Activated naive CD8-positive, alpha-beta T cell treated with anti-CD3 and anti-CD28 coated beads, Interleukin-2, amount 10 ng/mL, durations not matched to agents 7 days and 5 days (primary cell): Measurements from ENCODE around the gene THYN1. TPM values are rescaled to one million over a fixed set of nuclear protein-coding genes. Genes with fewer than 3 reads are reported as not detected.

Experiments
- ATAC-seq: fragments of 150-1000 bp; cut with Tn5 transposase; one replicate; pipeline ENCODE4 v1.10.0; 2021; ENCODE audit warnings: low read depth, moderate library complexity
- POLR2A ChIA-PET: fragments of 350-600 bp; sonication (Branson Sonifier 250); formaldehyde crosslinking; loops from one replicate; lab custom pipeline; 2021; ENCODE audit warnings: antibody characterized with exemption; lab: Charles Lee
- DNase-seq: peaks from one replicate; pipeline ENCODE4 v3.0.0; 2021
- H3K27ac Mint-ChIP-seq: one replicate; pipeline ENCODE4 v1.8.0; 2022; ENCODE audit warnings: mild to moderate bottlenecking, mixed read lengths
- H3K27me3 Mint-ChIP-seq: one replicate; pipeline ENCODE4 v1.8.0; 2022; ENCODE audit warnings: mild to moderate bottlenecking, moderate library complexity, mixed read lengths
- H3K36me3 Mint-ChIP-seq: one replicate; pipeline ENCODE4 v1.8.0; 2021; ENCODE audit warnings: mild to moderate bottlenecking, mixed read lengths
- H3K4me1 Mint-ChIP-seq: one replicate; pipeline ENCODE4 v1.8.0; 2021; ENCODE audit warnings: mixed read lengths
- H3K4me3 Mint-ChIP-seq: one replicate; pipeline ENCODE4 v1.8.0; 2022; ENCODE audit warnings: mild to moderate bottlenecking, moderate library complexity, mixed read lengths
- H3K9me3 Mint-ChIP-seq: one replicate; pipeline ENCODE4 v1.8.0; 2021; ENCODE audit warnings: mixed read lengths
- total RNA-seq, 2 experiments: library from RNA; stranded (reverse); gene quantifications; one replicate each; pipeline ENCODE4 v1.2.3, GENCODE V29; 2021

The THYN1 gene
- total RNA-seq, 2 experiments from 2014 or later, result 65.8 to 66.8 TPM

DNA sequence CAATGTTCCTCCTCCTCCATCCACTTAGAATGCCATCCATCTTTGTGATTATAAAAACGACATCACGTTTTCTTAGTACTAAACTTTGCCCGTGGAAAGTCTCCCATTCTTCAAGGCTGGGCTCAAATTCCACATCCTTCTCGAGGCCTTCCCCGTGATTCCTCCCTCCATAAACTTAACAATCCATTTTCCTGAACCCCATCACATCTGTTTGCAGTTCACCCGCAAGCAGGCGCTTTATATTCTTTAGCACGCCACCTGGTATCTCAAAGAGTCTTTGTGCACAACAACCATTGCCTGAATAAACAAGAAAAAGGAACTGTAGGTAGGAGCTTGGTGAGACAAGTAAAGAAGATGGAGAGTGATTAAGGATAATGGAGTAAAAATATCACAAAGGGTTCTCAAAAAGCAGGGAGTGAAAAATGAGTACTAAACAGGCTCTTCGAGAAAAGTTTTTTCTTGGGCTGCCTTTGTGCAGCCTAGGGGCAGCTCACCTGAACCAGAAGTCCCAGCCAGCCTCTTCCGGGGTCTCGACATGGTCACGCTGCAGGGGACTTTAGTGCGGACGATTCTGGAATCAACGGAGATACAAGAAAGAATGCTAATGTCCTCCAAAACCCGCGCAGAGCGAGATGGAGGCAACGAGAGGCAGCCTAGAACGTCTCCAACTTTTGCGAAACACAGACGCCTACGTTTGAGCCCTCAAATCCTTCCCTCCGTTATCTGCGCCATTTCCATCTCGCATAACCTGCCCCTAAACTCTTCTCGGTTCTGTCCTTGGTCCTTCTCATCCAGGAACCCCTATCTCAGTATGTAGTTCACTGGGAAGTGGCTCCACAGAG, 585 bp downstream of the THYN1 start:
- Mint-ChIP-seq H3K36me3 (peaks cover 3% of the 10 kb centered on the region), H3K27ac (peak overlapping the region; percentile 83), H3K4me3 (peak overlapping the region; percentile 90), H3K27me3 (no peaks in the 10 kb centered on the region), H3K9me3 (no peaks in the 10 kb centered on the region), H3K4me1 (peaks cover 34% of the 10 kb centered on the region)
- peak; percentile 53 for DNase-seq
- POLR2A ChIA-PET, result interaction anchor here (1.0 to 2.5 kb wide), 5 partner anchors 15 to 28 kb away, joined by 3 to 15 read pairs (median 5); partner anchors contain the start of genes GLB1L3 and VPS26B
- peak; percentile 30 for ATAC-seq

DNA sequence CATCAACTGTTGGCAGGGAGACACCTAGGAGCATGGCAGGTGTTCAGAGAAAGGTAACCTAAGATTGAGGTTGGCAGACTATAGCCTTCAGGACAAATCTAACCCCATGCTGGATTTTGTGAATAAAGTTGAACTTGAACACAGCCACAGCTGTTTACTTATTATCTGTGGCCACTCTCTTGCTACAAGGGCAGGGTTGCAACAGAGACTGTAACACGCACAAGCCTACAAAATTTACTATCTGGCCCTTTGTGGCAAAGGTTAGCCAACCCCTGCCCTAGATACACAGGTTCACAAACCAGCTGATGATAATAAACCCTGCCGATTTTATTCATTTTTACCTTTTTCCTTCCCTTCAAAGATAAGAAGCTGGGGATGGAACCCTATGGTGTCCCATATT, 2.5 kb downstream of the THYN1 start:
- peaks cover 3% of the 10 kb centered on the region for H3K36me3 Mint-ChIP-seq
- H3K4me3 Mint-ChIP-seq, result no peak overlapping the region
- no peak for ATAC-seq
- no peaks in the 10 kb centered on the region for H3K27me3 Mint-ChIP-seq
- no peak overlapping the region for H3K27ac Mint-ChIP-seq
- no peak for DNase-seq
- POLR2A ChIA-PET, result interaction anchor here (0.9 to 2.2 kb wide), 4 partner anchors 11 to 26 kb away, joined by 3 to 12 read pairs (median 4); partner anchors contain the start of genes NCAPD3 and VPS26B
- H3K9me3 Mint-ChIP-seq, result no peaks in the 10 kb centered on the region
- H3K4me1 Mint-ChIP-seq, result peaks cover 31% of the 10 kb centered on the region

DNA sequence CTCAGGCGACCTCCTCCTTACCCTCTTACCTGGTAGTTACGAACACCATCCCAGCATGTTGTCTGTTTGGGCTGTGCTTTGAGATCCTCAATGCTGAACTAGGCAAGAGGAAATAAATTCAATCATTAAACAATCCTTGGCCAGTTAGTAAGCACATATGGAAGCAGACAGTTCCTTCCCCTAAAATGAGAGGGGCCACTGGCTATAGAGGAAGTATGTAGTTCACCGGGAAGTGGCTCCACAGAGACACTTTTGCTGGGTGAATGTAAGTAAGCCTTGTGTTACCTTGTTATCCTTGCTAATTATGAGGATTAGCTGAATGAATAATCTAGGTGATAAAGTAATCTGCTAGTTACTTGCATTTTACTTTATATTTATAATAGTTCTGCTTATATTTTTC, 2.9 kb downstream of the THYN1 start:
- ATAC-seq, result no peak
- POLR2A ChIA-PET, result interaction anchor here (1.9 to 2.2 kb wide), 2 partner anchors 24 to 26 kb away, joined by 4 to 12 read pairs; partner anchors contain the start of genes NCAPD3 and VPS26B
- DNase-seq, result no peak
- H3K4me1 Mint-ChIP-seq, result peaks cover 26% of the 10 kb centered on the region
- H3K9me3 Mint-ChIP-seq, result no peaks in the 10 kb centered on the region
- H3K27me3 Mint-ChIP-seq, result no peaks in the 10 kb centered on the region
- H3K36me3 Mint-ChIP-seq, result peaks cover 3% of the 10 kb centered on the region
- H3K27ac Mint-ChIP-seq, result no peak overlapping the region
- H3K4me3 Mint-ChIP-seq, result no peak overlapping the region

DNA sequence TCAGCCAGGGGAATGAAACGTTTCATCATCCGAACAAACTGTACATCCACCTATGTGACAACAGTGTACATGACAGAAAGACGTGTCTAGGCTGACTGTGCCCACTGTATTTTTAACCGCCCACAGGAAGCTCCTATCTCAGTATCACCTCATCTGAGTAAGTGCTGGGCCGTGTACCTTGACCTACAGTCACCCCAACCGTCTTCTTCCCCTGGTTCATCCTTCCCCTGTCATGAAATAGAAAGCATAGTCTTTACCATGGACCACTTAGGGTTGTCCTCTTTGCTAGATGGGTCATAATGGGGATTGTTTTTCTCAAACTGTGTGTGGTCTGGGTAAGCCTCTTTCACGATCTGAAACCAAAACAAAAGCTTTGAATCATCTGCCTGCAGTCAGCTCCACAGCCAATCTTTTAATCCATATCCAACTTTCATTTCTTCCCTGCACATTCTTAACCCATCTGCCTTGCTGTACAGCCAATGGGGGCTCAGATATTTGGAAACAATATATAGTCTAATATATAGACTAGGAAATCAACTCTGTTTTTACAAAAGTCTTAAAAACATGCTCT, 4.2 kb downstream of the THYN1 start:
- Mint-ChIP-seq H3K36me3 (peaks cover 5% of the 10 kb centered on the region), H3K4me3 (no peak overlapping the region), H3K27ac (peak overlapping the region; percentile 62), H3K27me3 (no peaks in the 10 kb centered on the region), H3K4me1 (peaks cover 18% of the 10 kb centered on the region), H3K9me3 (no peaks in the 10 kb centered on the region)
- no peak for ATAC-seq
- DNase-seq, result no peak
- POLR2A ChIA-PET, result no interaction called here

DNA sequence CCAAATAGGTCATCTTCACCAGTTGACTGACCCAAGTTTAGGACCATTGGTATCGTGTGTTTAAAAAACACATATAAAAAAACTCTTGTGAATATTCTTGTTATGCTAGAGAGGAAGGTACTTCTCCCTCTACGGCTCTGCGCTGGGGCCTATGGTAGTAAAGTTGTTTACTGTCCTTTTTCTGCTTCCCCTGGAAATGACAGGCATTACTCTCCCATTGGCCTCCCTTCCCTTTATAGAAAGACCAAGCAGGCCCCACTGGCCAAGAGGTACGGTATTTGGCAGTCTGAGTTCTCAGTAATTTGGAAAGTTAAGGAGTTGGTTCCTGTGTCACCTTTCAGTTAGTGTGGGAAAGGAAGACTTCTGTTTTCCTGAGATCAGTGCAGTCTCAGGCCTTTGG, 6.5 kb downstream of the THYN1 start:
- peaks cover 5% of the 10 kb centered on the region for H3K36me3 Mint-ChIP-seq
- H3K4me3 Mint-ChIP-seq, result no peak overlapping the region
- ATAC-seq (no peak), DNase-seq (no peak)
- H3K4me1 Mint-ChIP-seq, result peaks cover 8% of the 10 kb centered on the region
- POLR2A ChIA-PET, result no interaction called here
- no peak overlapping the region for H3K27ac Mint-ChIP-seq
- no peaks in the 10 kb centered on the region for H3K9me3 Mint-ChIP-seq
- no peaks in the 10 kb centered on the region for H3K27me3 Mint-ChIP-seq

DNA sequence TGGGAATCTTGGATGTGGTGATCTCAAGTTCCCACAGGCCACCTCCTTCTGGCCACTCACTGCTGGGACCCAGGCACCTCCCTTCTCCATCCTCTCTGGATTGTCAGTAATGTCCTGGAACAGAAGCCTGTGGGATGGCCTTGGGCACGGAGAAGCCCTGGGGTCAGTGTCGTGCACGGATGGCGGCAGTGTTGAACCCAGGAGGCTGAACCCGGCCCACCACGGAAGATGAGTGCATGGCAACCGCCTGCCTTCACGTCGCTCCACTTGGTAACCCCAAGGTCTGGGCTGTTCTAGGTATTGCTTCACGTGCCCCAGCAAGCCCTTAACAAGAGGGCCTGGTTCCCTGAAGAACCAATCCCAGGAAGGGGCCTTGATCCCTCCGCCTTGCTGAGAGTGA, 7.1 kb downstream of the THYN1 start:
- Mint-ChIP-seq H3K4me3 (no peak overlapping the region), H3K4me1 (peaks cover 6% of the 10 kb centered on the region), H3K27ac (no peak overlapping the region), H3K27me3 (no peaks in the 10 kb centered on the region), H3K36me3 (peaks cover 5% of the 10 kb centered on the region), H3K9me3 (no peaks in the 10 kb centered on the region)
- DNase-seq (no peak), ATAC-seq (no peak)
- POLR2A ChIA-PET, result no interaction called here

DNA sequence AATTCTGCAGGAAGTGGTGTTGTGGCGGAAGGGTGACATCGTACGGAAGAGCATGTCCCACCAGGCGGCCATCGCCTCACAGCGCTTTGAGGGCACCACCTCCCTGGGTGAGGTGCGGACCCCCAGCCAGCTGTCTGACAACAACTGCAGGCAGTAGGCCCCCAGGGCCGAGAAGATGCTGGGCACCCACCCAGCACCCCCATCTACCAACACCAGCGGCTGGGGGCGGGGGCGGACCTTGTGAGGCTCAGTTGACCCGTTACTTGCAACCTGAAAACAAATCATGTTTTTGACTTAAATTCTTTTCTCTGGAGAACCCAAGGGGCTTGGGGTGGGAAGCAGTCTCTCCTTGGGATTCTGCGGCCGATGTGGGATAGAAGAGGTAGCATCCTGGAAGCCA, 7.7 kb downstream of the THYN1 start:
- ATAC-seq, result no peak
- Mint-ChIP-seq H3K36me3 (peaks cover 5% of the 10 kb centered on the region), H3K4me1 (peaks cover 6% of the 10 kb centered on the region), H3K9me3 (no peaks in the 10 kb centered on the region), H3K4me3 (no peak overlapping the region), H3K27ac (no peak overlapping the region), H3K27me3 (no peaks in the 10 kb centered on the region)
- POLR2A ChIA-PET, result interaction anchor here (0.6 to 1.4 kb wide), 2 partner anchors 20 to 338 kb away, joined by 5 to 7 read pairs; partner anchors contain the start of genes NCAPD3 and VPS26B
- DNase-seq, result no peak

DNA sequence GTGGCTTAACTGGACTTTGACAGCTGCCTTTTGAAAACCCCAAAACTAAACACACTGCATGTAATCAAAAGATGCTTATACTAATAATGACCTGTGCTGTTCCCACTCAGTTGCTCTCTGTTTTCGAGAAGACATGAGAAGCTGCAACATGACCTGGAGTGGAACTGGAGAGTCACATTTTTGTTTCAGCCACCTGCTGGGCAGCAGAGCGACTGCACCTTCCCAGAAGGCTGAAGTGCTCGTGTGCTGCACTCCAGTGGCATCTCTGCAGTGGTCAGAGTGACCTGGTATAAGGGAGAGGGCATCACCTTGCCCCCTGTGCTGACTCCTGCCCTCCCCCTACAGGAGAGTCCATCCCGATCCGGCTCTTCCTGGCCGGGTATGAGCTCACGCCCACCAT, 8.6 kb downstream of the THYN1 start:
- H3K27ac Mint-ChIP-seq, result peak overlapping the region; percentile 50
- ATAC-seq, result peak; percentile 57

DNA sequence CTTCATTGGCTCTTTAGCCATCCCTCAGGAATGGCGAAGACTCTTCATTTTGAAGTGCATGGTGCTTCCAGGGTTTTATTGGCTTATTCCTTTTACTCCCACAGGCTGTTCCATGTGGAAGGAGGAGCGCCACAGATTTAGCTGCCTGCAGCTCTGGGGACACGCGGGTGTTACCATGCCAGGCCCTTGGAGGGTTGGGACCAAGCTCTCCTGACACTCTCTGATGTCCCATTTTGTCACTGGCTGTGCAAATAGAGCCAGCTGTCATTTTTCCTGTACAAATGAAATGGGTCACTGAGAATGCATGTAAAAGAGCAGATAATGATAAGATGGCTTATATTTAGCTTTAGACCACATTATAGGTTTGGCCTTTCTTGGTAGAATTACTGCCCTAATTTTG, 9.2 kb downstream of the THYN1 start:
- POLR2A ChIA-PET, result interaction anchor here (1.4 kb wide), 1 partner anchor 19 kb away, joined by 7 read pairs; the partner anchor contains the start of genes NCAPD3 and VPS26B
- H3K4me3 Mint-ChIP-seq, result no peak overlapping the region
- no peaks in the 10 kb centered on the region for H3K27me3 Mint-ChIP-seq
- H3K36me3 Mint-ChIP-seq, result peaks cover 8% of the 10 kb centered on the region
- H3K9me3 Mint-ChIP-seq, result no peaks in the 10 kb centered on the region
- peaks cover 3% of the 10 kb centered on the region for H3K4me1 Mint-ChIP-seq
- no peak overlapping the region for H3K27ac Mint-ChIP-seq
- DNase-seq, result no peak
- no peak for ATAC-seq

More for the DNA sequence above, 8.6 kb downstream of the THYN1 start:
- H3K36me3 Mint-ChIP-seq, result peaks cover 8% of the 10 kb centered on the region
- no peak for DNase-seq
- H3K4me3 Mint-ChIP-seq, result no peak overlapping the region
- H3K27me3 Mint-ChIP-seq, result no peaks in the 10 kb centered on the region
- H3K9me3 Mint-ChIP-seq, result no peaks in the 10 kb centered on the region
- peaks cover 6% of the 10 kb centered on the region for H3K4me1 Mint-ChIP-seq
- POLR2A ChIA-PET, result interaction anchor here (1.4 kb wide), 1 partner anchor 20 kb away, joined by 7 read pairs; the partner anchor contains the start of genes NCAPD3 and VPS26B

DNA sequence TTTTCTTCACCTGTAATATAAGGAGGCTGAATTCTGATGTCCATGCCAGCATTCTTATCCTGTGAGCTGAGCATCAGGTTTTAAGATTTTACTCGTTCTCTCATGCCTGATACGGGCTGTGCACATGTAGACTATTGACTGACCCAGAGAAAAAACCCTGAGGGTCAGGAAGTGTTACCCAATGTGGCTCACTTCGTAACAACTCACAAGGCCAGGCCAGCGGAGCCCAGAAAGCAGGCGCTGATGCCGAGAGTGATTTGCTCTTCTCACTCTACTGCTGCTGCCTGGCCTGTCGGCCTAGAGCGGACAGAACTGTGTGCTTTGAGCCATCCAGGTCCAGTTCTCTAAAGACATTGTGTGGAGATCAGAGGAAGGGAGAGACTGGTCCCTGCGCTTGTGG, 10.8 kb downstream of the THYN1 start:
- Mint-ChIP-seq H3K4me1 (peaks cover 3% of the 10 kb centered on the region), H3K9me3 (no peaks in the 10 kb centered on the region), H3K27ac (no peak overlapping the region), H3K4me3 (no peak overlapping the region), H3K27me3 (no peaks in the 10 kb centered on the region), H3K36me3 (peaks cover 8% of the 10 kb centered on the region)
- no peak for ATAC-seq
- no peak for DNase-seq
- POLR2A ChIA-PET, result no interaction called here

DNA sequence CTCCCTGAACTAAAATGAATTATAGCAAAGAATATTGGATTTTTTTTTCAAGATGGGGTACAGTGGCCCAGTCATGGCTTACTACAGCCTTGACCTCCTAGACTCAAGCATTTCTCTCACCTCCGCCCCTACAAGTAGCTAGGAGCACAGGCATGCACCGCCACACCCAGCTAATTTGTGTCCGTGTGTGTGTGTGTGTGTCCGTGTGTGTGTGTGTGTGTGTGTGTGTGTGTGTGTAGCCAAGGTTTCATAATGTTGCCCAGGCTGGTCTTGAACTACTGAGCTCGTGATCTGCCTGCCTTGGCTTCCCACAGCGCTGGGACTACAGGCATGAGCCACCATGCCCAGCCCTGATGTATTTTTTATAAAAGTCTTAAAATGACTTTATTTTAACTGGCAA, 12.6 kb downstream of the THYN1 start:
- no peaks in the 10 kb centered on the region for H3K9me3 Mint-ChIP-seq
- POLR2A ChIA-PET, result no interaction called here
- H3K4me1 Mint-ChIP-seq, result peaks cover 3% of the 10 kb centered on the region
- peaks cover 11% of the 10 kb centered on the region for H3K36me3 Mint-ChIP-seq
- ATAC-seq (no peak), DNase-seq (no peak)
- H3K27ac Mint-ChIP-seq, result no peak overlapping the region
- H3K27me3 Mint-ChIP-seq, result no peaks in the 10 kb centered on the region
- H3K4me3 Mint-ChIP-seq, result no peak overlapping the region

DNA sequence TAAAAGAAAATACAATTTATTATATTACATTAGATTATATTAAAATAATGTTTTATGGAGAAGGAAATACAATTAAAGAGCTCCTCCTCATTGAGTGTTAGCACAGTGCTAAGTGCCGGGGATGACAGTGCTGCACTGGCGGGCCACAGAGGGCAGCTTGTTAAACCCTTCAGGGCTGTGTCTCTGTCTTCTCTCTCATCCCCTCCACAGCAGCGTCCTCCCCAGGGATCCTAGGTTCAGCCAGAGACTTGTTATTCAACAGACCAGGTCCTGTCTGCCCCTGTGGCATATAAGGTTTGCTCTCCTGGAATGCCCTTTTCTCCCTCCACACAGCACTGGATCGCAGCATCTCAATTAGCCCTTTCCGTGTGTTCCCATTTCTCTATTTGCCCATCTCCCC, 14.2 kb downstream of the THYN1 start:
- no peaks in the 10 kb centered on the region for H3K9me3 Mint-ChIP-seq
- ATAC-seq (no peak), DNase-seq (no peak)
- no peak overlapping the region for H3K4me3 Mint-ChIP-seq
- POLR2A ChIA-PET, result interaction anchor here (1.1 to 1.5 kb wide), 2 partner anchors 10 to 13 kb away, joined by 3 read pairs; no protein-coding TSS in a partner anchor
- H3K27me3 Mint-ChIP-seq, result no peaks in the 10 kb centered on the region
- H3K36me3 Mint-ChIP-seq, result peaks cover 9% of the 10 kb centered on the region
- no peaks in the 10 kb centered on the region for H3K4me1 Mint-ChIP-seq
- H3K27ac Mint-ChIP-seq, result no peak overlapping the region

DNA sequence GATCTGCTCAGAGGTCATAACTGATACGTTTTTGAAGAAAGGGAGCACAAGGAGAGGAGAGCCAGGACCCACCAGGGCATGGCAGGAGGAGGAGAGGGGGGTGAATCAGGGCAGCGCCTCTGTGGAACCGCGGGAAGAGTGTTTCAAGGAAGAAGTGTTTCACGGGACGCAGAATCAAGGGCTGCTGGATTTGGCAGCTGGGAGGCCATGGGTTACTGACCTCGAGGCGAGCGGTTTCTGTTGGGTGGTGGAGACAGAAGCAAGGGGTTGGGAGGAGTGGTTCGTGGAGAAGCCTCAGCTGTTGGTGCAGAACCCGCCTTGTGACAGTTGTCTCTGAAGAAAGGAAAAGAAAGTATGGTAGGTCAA, 15.6 kb downstream of the THYN1 start:
- DNase-seq (no peak), ATAC-seq (no peak)
- Mint-ChIP-seq H3K9me3 (no peaks in the 10 kb centered on the region), H3K4me1 (peaks cover 4% of the 10 kb centered on the region), H3K4me3 (no peak overlapping the region), H3K36me3 (peaks cover 10% of the 10 kb centered on the region), H3K27ac (peak overlapping the region; percentile 9), H3K27me3 (no peaks in the 10 kb centered on the region)
- POLR2A ChIA-PET, result interaction anchor here (0.7 to 1.1 kb wide), 2 partner anchors 12 to 16 kb away, joined by 3 read pairs; partner anchors contain the start of genes ACAD8 and THYN1
